K562 (cell line): ENCODE measurements around the gene IL17RC. TPM values are rescaled to one million over a fixed set of nuclear protein-coding genes. Genes with fewer than 3 reads are reported as not detected.

Experiments
- ATF3 ChIP-seq, 2 experiments: fragments of 450-650 bp in 1 of 2; sonication (generic) in 1 of 2; formaldehyde crosslinking in 1 of 2; IDR thresholded peaks in 1 of 2; conservative IDR thresholded peaks in 1 of 2; 2 replicates each; pipeline versions ENCODE4 v1.6.1 to v1.8.1; 2016 to 2023; ENCODE audit warnings: mild to moderate bottlenecking in 2 of 2, moderate library complexity in 2 of 2, inconsistent platforms in 1 of 2, missing genetic modification reagents in 1 of 2
- CREB3L1 ChIP-seq: fragments of 450-650 bp; IDR thresholded peaks from 2 replicates; pipeline ENCODE4 v1.6.1; 2014; ENCODE audit warnings: low read depth, mild to moderate bottlenecking, moderate library complexity, borderline replicate concordance
- CTCF ChIP-seq, 3 experiments: IDR thresholded peaks in 2 of 3; conservative IDR thresholded peaks in 1 of 3; 2 replicates each; pipeline ENCODE4 v1.5.1; 2011 to 2012; ENCODE audit warnings: low read length in 3 of 3, mild to moderate bottlenecking in 3 of 3, control low read depth in 2 of 3, improper control_type of control experiment in 1 of 3, inconsistent platforms in 1 of 3, low read depth in 1 of 3, mixed read lengths in 1 of 3, moderate library complexity in 1 of 3; ENCODE audit not compliant: insufficient read depth in 2 of 3
- ELF2 ChIP-seq: fragments of 250-450 bp; sonication (Bioruptor Pico); IDR thresholded peaks from 2 replicates; pipeline ENCODE4 v1.5.0; 2021; ENCODE audit warnings: mild to moderate bottlenecking
- GATAD2B ChIP-seq: fragments of 450-650 bp; IDR thresholded peaks from 2 replicates; pipeline ENCODE4 v1.6.1; 2017; ENCODE audit warnings: mild to moderate bottlenecking, borderline replicate concordance
- NFIC ChIP-seq: fragments of 450-650 bp; IDR thresholded peaks from 2 replicates; pipeline ENCODE4 v1.6.1; 2017; ENCODE audit warnings: mild to moderate bottlenecking, inconsistent platforms
- RBM39 ChIP-seq: fragments of 200-400 bp; formaldehyde crosslinking; optimal IDR thresholded peaks from 2 replicates; pipeline ENCODE3; 2018; ENCODE audit warnings: low read depth, low read length
- SMAD1 ChIP-seq: fragments of 150-350 bp; IDR thresholded peaks from 2 replicates; pipeline ENCODE4 v1.6.1; 2014; ENCODE audit warnings: low read length, low read depth; ENCODE audit not compliant: partially characterized antibody
- USF2 ChIP-seq: sonication (generic); formaldehyde crosslinking; IDR thresholded peaks from 2 replicates; pipeline ENCODE4 v1.5.0; 2020; ENCODE audit warnings: missing genetic modification reagents
- ZBTB1 ChIP-seq: sonication (generic); formaldehyde crosslinking; IDR thresholded peaks from 2 replicates; pipeline ENCODE4 v1.8.1; 2023; ENCODE audit warnings: missing genetic modification reagents, low read depth, mild to moderate bottlenecking, borderline replicate concordance
- ZNF395 ChIP-seq: fragments of 200-800 bp; sonication (Bioruptor generic); IDR thresholded peaks from 2 replicates; pipeline ENCODE4 v1.6.1; 2017; ENCODE audit warnings: missing genetic modification characterization, missing compliant biosample characterization
- ZNF592 ChIP-seq: fragments of 450-650 bp; IDR thresholded peaks from 2 replicates; pipeline ENCODE4 v1.6.1; 2017; ENCODE audit warnings: antibody characterized with exemption, mild to moderate bottlenecking
- polyA plus RNA-seq, 8 experiments: library from polyadenylated mRNA; depleted of rRNA in 4 of 8; stranded (reverse) in 5 of 8; unstranded in 3 of 8; fragments of >200 nt; fragmentation: Nextera tagmentation in 2 of 8; fragmentation: Illumina TruSeq in 1 of 8; extraction: Ambion mirVana in 2 of 8; extraction: Trizol in 1 of 8; gene quantifications; 2 replicates each; pipeline versions ENCODE4 v1.2.1 to v1.2.3, GENCODE V29; 2011 to 2014; ENCODE audit warnings: inconsistent platforms in 1 of 8, missing spikeins in 1 of 8
- total RNA-seq, 7 experiments: library from RNA; depleted of rRNA in 6 of 7; stranded (reverse); fragments of >200 nt in 6 of 7; fragmentation: Illumina TruSeq in 2 of 7; extraction: Trizol in 2 of 7; gene quantifications; 2 replicates each; pipeline versions ENCODE4 v1.2.1 to v1.2.3, GENCODE V29; 2011 to 2021; ENCODE audit warnings: low replicate concordance in 1 of 7

IL17RC gene
- total and polyA plus RNA-seq, 9 of the 15 experiments (the other 6 are each of a cell fraction or from before 2014, with no cell fraction given), result 0.15 to 11.4 (median 7.1) TPM; not detected in 1

GRCh38 chr3:9957214-9957613 is 40.3 kb downstream of the IL17RC start (continued):
- TF ChIP-seq CTCF (IDR thresholded peaks at IDR 0.05 in 2 of 3, conservative IDR thresholded peaks at IDR 0.05 in 1 of 3; ENCODE audit: insufficient read depth in 2 of 3, low read depth in 1 of 3, low read length in 3 of 3), result peak in 1 of 3 experiments; percentile 22; a peak in 2 of 6 replicates
- no peak for TF ChIP-seq NFIC
- TF ChIP-seq CREB3L1, result peak; percentile 42; the same call in 1 of the 2 replicates
- peak; percentile 29; the same call in 1 of the 2 replicates for TF ChIP-seq GATAD2B
- no peak for TF ChIP-seq ZBTB1
- TF ChIP-seq RBM39, result no peak
- no peak for TF ChIP-seq ATF3 (IDR thresholded peaks at IDR 0.05)
- TF ChIP-seq ATF3 (CRISPR knock-in tag; conservative IDR thresholded peaks at IDR 0.05), result no peak
- TF ChIP-seq ZNF395 (CRISPR knock-in tag), result no peak
- TF ChIP-seq ELF2 (CRISPR knock-in tag), result no peak
- 0 out of 2 replicates have a peak, but pooled peaks have one; percentile 8 for TF ChIP-seq USF2 (CRISPR knock-in tag)
- TF ChIP-seq SMAD1, result no peak
- TF ChIP-seq ZNF592, result peak; percentile 28; the same call in 1 of the 2 replicates
